Keratinocyte (primary cell): ENCODE data around the gene NGEF. TPM values are rescaled to one million over a fixed set of nuclear protein-coding genes. Genes with fewer than 3 reads are reported as not detected.

Experiments used
- DNase-seq: peaks from one replicate; pipeline ENCODE4 v3.0.0-alpha.2; 2011; ENCODE audit warnings: low read depth, missing footprints, low spot score
- FAIRE-seq: peaks from 2 replicates; lab custom pipeline; 2011; peaks lifted over from hg19 to GRCh38; lab: Jason Lieb, UNC
- H2AFZ ChIP-seq: 2 replicates; pipeline ENCODE4 v1.6.0; 2012; ENCODE audit warnings: low read length, control low read depth, inconsistent platforms; ENCODE audit not compliant: control insufficient read depth
- H3K27ac ChIP-seq: 2 replicates; pipeline ENCODE4 v1.5.1; 2011; ENCODE audit warnings: low read length; ENCODE audit not compliant: control insufficient read depth, insufficient read depth
- H3K27me3 ChIP-seq: 3 replicates; pipeline ENCODE4 v1.6.0; 2011; ENCODE audit warnings: low read length; ENCODE audit not compliant: control insufficient read depth, insufficient read depth; ENCODE audit errors: extremely low read depth
- H3K36me3 ChIP-seq, 2 experiments: 2 replicates in 1 of 2; 3 replicates in 1 of 2; pipeline ENCODE4 v1.5.1; 2011; ENCODE audit warnings: low read length in 2 of 2, mild to moderate bottlenecking in 1 of 2; ENCODE audit not compliant: control insufficient read depth in 2 of 2, insufficient read depth in 2 of 2; ENCODE audit errors: extremely low read depth in 1 of 2
- H3K4me1 ChIP-seq: 3 replicates; pipeline ENCODE4 v1.5.1; 2011; ENCODE audit warnings: low read length; ENCODE audit not compliant: control insufficient read depth, insufficient read depth; ENCODE audit errors: extremely low read depth
- H3K4me2 ChIP-seq: 3 replicates; pipeline ENCODE4 v1.6.0; 2011; ENCODE audit warnings: low read depth, low read length; ENCODE audit not compliant: control insufficient read depth, insufficient read depth; ENCODE audit errors: extremely low read depth
- H3K4me3 ChIP-seq, 3 experiments: fragments of 200-600 bp in 1 of 3; sonication (generic) in 1 of 3; 2 replicates in 2 of 3; 3 replicates in 1 of 3; pipeline ENCODE4 v1.5.1; 2011 to 2016; ENCODE audit warnings: low read length in 3 of 3, mild to moderate bottlenecking in 3 of 3, control low read depth in 2 of 3, inconsistent platforms in 1 of 3, low read depth in 1 of 3, mixed read lengths in 1 of 3, mixed run types in 1 of 3, moderate library complexity in 1 of 3; ENCODE audit not compliant: control insufficient read depth in 2 of 3, insufficient read depth in 2 of 3; ENCODE audit errors: extremely low read depth in 1 of 3
- H3K79me2 ChIP-seq: 2 replicates; pipeline ENCODE4 v1.6.0; 2012; ENCODE audit warnings: low read length; ENCODE audit not compliant: control insufficient read depth, insufficient read depth
- H3K9ac ChIP-seq: 3 replicates; pipeline ENCODE4 v1.6.0; 2011; ENCODE audit warnings: low read length; ENCODE audit not compliant: control insufficient read depth, insufficient read depth; ENCODE audit errors: extremely low read depth
- H3K9me1 ChIP-seq: 3 replicates; pipeline ENCODE4 v1.6.0; 2011; ENCODE audit warnings: low read length; ENCODE audit not compliant: control insufficient read depth, insufficient read depth; ENCODE audit errors: extremely low read depth
- H3K9me3 ChIP-seq: 2 replicates; pipeline ENCODE4 v1.5.1; 2012; ENCODE audit warnings: low read depth, low read length; ENCODE audit not compliant: control insufficient read depth
- H4K20me1 ChIP-seq: 3 replicates; pipeline ENCODE4 v1.6.0; 2011; ENCODE audit warnings: low read length; ENCODE audit not compliant: control insufficient read depth, insufficient read depth; ENCODE audit errors: extremely low read depth
- EZH2 ChIP-seq: IDR thresholded peaks from one replicate; pipeline ENCODE4 v1.6.1; 2012; ENCODE audit warnings: inconsistent platforms, mild to moderate bottlenecking, low read length, moderate library complexity
- dilution Hi-C: fragments of 300-500 bp; cut with MboI; formaldehyde crosslinking; loops from one replicate; pipeline ENCODE4 v1.7.0; 2020; ENCODE audit warnings: low sequenced_read_pairs; ENCODE audit not compliant: extremely low pct_ligation_motif_present
- polyA plus RNA-seq, 5 experiments: library from polyadenylated mRNA; depleted of rRNA in 3 of 5; stranded (reverse) in 3 of 5; stranded (forward) in 1 of 5; unstranded in 1 of 5; fragments of >200 nt; gene quantifications; 1 replicate in 1 of 5; 2 replicates in 3 of 5; 3 replicates in 1 of 5; pipeline versions ENCODE4 v1.2.1 to v1.2.3, GENCODE V29; 2011 to 2012; ENCODE audit warnings: missing spikeins in 2 of 5, low read depth in 1 of 5, low replicate concordance in 1 of 5
- TF ChIP-seq, protein P1 (sequence below), 3 experiments: IDR thresholded peaks in 1 of 3; conservative IDR thresholded peaks in 1 of 3; optimal IDR thresholded peaks in 1 of 3; 2 replicates in 2 of 3; 3 replicates in 1 of 3; pipeline versions ENCODE3 to v1.5.1; 2011; ENCODE audit warnings: low read length in 3 of 3, mild to moderate bottlenecking in 3 of 3, moderate library complexity in 2 of 3, control low read depth in 1 of 3, inconsistent platforms in 1 of 3; ENCODE audit not compliant: insufficient read depth in 2 of 3; ENCODE audit errors: extremely low read depth in 1 of 3

The NGEF gene
- polyA plus RNA-seq, 1 donor (not counting 4 experiments of a cell fraction or from before 2014, with no cell fraction given), result 0.17 TPM

DNA sequence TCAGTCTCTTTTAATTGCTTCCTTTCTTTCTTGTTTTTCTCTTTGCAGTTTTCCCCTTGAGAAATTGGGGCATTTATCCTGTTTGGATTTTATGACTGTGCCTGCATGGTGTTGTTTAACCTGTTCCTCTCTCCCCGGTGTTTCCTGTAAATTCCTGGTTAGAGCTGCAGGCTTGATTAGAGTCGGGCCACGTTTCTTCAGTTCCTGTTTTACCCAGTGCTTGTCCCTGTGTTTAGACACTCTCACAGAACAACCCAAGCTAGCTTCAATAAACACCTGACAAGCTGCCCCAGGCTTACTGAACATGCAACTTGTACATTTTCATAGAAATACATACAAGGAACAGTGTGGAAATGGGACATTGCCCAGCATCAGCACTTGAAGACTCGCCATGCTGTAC, 53.9 kb downstream of the NGEF start:
- Histone ChIP-seq H3K9me3 (no peaks in the 10 kb centered on the region), H3K27ac (no peak overlapping the region), H3K4me2 (no peak overlapping the region), H2AFZ (no peak overlapping the region), H4K20me1 (no peaks in the 10 kb centered on the region), H3K4me3 (no peak overlapping the region), H3K27me3 (no peaks in the 10 kb centered on the region), H3K79me2 (no peaks in the 10 kb centered on the region), H3K36me3 (no peaks in the 10 kb centered on the region), H3K4me1 (no peaks in the 10 kb centered on the region), H3K9me1 (no peaks in the 10 kb centered on the region), H3K9ac (no peak overlapping the region)
- no peak for TF ChIP-seq EZH2
- TF ChIP-seq, protein P1, sequence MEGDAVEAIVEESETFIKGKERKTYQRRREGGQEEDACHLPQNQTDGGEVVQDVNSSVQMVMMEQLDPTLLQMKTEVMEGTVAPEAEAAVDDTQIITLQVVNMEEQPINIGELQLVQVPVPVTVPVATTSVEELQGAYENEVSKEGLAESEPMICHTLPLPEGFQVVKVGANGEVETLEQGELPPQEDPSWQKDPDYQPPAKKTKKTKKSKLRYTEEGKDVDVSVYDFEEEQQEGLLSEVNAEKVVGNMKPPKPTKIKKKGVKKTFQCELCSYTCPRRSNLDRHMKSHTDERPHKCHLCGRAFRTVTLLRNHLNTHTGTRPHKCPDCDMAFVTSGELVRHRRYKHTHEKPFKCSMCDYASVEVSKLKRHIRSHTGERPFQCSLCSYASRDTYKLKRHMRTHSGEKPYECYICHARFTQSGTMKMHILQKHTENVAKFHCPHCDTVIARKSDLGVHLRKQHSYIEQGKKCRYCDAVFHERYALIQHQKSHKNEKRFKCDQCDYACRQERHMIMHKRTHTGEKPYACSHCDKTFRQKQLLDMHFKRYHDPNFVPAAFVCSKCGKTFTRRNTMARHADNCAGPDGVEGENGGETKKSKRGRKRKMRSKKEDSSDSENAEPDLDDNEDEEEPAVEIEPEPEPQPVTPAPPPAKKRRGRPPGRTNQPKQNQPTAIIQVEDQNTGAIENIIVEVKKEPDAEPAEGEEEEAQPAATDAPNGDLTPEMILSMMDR (optimal IDR thresholded peaks at IDR 0.05 in 1 of 3, IDR thresholded peaks at IDR 0.05 in 1 of 3, conservative IDR thresholded peaks at IDR 0.05 in 1 of 3; ENCODE audit: extremely low read depth in 1 of 3, insufficient read depth in 2 of 3, low read length in 3 of 3), result no peak
- DNase-seq (no peak), FAIRE-seq (no peak)
- dilution Hi-C loops, result no loop called here

DNA sequence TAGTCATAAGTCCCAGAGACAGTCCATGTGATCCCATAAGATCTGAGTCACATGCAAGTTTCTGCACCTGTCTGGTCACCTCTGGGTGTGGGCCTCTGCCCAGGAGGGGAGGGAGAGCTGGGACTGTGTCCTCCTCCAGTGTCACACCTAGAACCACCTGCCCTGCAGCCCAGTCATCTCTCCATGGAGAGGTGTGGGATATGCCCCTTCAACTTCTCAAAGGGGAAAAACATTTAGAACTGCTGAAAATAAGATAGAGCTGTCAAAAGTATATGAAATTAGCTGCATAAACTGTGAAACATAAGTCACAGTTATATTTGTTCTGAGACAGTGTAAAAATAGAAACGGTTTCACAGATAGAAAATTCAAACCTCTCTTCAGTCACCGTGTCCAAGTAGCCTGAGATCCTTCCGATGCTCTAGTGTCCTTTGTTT, 55.4 kb downstream of the NGEF start:
- TF ChIP-seq, protein P1 (optimal IDR thresholded peaks at IDR 0.05 in 1 of 3, IDR thresholded peaks at IDR 0.05 in 1 of 3, conservative IDR thresholded peaks at IDR 0.05 in 1 of 3; ENCODE audit: extremely low read depth in 1 of 3, insufficient read depth in 2 of 3, low read length in 3 of 3), result no peak
- no peak for TF ChIP-seq EZH2
- H3K27ac ChIP-seq, result no peak overlapping the region
- no peaks in the 10 kb centered on the region for H4K20me1 ChIP-seq
- no peaks in the 10 kb centered on the region for H3K36me3 ChIP-seq
- H2AFZ ChIP-seq, result no peak overlapping the region
- H3K9me1 ChIP-seq, result no peaks in the 10 kb centered on the region
- FAIRE-seq, result no peak
- H3K4me1 ChIP-seq, result no peaks in the 10 kb centered on the region
- H3K4me2 ChIP-seq, result no peak overlapping the region
- no peak overlapping the region for H3K4me3 ChIP-seq
- no peak overlapping the region for H3K9ac ChIP-seq
- H3K9me3 ChIP-seq, result no peaks in the 10 kb centered on the region
- no peaks in the 10 kb centered on the region for H3K27me3 ChIP-seq
- dilution Hi-C loops, result no loop called here
- H3K79me2 ChIP-seq, result no peaks in the 10 kb centered on the region
- DNase-seq, result no peak
